ENCODE measurements around the gene RAB1B.
A peak's percentile ranks its signal among the peaks of the same experiment; 100 is the strongest.
"Not testable (repeated sequence)": the region's sequence is repeated elsewhere in the genome, so short reads cannot be mapped to it uniquely, and the experiment has no call there.

RAB1B gene

DNA sequence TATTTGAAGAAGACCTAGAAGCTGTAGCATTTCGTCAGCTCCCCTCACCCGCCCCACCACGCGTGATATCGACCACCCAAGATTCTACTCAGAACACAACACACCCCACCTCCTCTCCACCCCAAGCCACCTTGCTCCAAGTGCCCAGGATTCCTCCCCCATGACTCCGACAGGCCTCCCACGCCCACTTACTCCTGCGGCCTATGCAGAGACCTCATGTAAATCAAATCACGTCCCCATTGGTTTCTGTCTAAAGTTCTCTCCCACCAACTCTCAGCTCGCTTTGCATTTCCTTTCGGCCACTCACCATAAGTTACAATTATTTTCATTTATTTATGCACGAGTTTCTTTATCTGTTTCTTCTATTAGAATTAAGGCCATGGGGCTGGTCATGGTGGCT, 34.2 kb downstream of the RAB1B start:
- Histone ChIP-seq H3K4me1 (no peaks in the 10 kb centered on the region), H3K4me3 (no peak overlapping the region), H3K27ac (no peak overlapping the region), H3K9me3 (replicated peaks in 1 of 11) (no peaks in the 10 kb centered on the region), H3K36me3 (no peaks in the 10 kb centered on the region), H3K9ac (no peak overlapping the region), H4K20me1 (no peaks in the 10 kb centered on the region; a peak in 1 of 22 replicates), H3K27me3 (no peaks in the 10 kb centered on the region), H3K4me2 (no peak overlapping the region)
- no peak for TF ChIP-seq Cebpa-rat (IDR thresholded peaks at IDR 0.05)

- no peak for TF ChIP-seq Cebpa-rat (IDR thresholded peaks at IDR 0.05)
- H3K4me1 ChIP-seq, result peaks cover 16 to 43% (median 34%) of the 10 kb centered on the region in 10 experiments
- H4K20me1 ChIP-seq, result peaks cover 0 to 9% (median 0%) of the 10 kb centered on the region in 11 experiments; a peak in 6 of 22 replicates
- no peak overlapping the region for H3K4me3 ChIP-seq
- H3K9me3 ChIP-seq (replicated peaks in 1 of 11), result no peaks in the 10 kb centered on the region
- H3K27ac ChIP-seq, result no peak overlapping the region
- no peaks in the 10 kb centered on the region for H3K36me3 ChIP-seq
- peak overlapping the region in 1 of 11 experiments; percentile 13; a peak in 1 of 22 replicates for H3K9ac ChIP-seq
- peak overlapping the region in 3 of 11 experiments; percentile 3 to 83 (median 24); a peak in 2 of 22 replicates for H3K4me2 ChIP-seq
- H3K27me3 ChIP-seq, result no peaks in the 10 kb centered on the region
Measured at GRCh38 chr11:66309475-66309874, 41.0 kb downstream of the RAB1B start.

DNA sequence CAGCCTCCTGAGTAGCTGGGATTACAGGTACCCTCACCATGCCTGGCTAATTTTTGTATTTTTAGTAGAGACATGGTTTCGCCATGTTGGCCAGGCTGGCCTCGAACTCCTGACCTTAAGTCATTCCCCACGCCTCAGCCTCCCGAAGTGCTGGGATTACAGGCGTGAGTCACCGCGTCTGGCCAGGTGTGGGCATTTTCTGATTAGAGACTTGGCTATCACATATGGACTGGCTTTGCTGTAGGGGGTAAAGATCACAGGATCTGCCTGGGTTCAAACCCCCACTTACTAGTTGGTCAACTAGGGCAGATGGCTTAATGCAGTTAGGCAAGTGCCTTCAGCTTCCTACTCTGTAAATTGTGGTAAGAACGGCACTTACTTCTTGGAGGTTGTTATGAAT, 41.9 kb downstream of the RAB1B start:
- H3K27me3 ChIP-seq, result no peaks in the 10 kb centered on the region
- TF ChIP-seq Cebpa-rat (IDR thresholded peaks at IDR 0.05), result no peak
- no peak overlapping the region for H3K4me3 ChIP-seq
- H4K20me1 ChIP-seq, result peaks cover 0 to 17% (median 2%) of the 10 kb centered on the region in 11 experiments; a peak in 10 of 22 replicates
- H3K4me2 ChIP-seq, result peak overlapping the region in 4 of 11 experiments; percentile 3 to 89 (median 82); a peak in 5 of 22 replicates
- H3K4me1 ChIP-seq, result peaks cover 24 to 51% (median 42%) of the 10 kb centered on the region in 10 experiments
- no peaks in the 10 kb centered on the region for H3K9me3 ChIP-seq (replicated peaks in 1 of 11)
- 0 out of 22 replicates have a peak overlapping the region, but pooled peaks of 2 of the 11 experiments have one; percentile 24 to 74 for H3K9ac ChIP-seq
- H3K36me3 ChIP-seq, result no peaks in the 10 kb centered on the region
- H3K27ac ChIP-seq, result no peak overlapping the region

DNA sequence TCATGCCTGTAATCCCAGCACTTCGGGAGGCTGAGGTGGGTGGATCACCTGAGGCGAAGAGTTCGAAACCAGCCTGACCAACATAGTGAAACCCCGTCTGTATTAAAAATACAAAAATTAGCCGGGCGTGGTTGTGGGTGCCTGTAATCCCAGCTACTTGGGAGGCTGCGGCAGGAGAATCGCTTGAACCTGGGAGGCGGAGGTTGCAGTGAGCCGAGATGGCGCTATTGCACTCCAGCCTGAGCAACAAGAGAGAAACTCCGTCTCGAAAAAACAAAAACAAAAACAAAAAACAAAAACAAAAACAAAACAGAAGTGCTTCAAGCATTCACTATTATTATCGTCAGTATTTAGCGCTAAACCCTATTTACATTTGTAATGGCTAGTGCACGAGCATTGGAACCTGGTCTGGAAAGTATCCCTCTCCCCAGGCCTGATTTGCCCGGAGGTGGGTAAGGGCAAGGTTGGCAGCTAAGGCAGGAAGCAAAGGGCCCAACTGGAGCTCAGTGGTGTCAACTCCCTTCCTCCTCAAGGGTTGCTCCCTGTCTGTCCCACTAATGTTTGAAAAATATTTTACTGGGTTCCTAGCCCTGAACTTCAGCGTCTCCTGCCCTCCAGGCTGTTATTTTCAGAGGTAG, 42.5 kb downstream of the RAB1B start:
- not testable (repeated sequence) for H3K9me3 ChIP-seq (replicated peaks in 1 of 11); H3K4me3 ChIP-seq; H3K27me3 ChIP-seq; H3K36me3 ChIP-seq
- Histone ChIP-seq H4K20me1 (peaks cover 0 to 23% (median 7%) of the 10 kb centered on the region in 11 experiments; a peak in 12 of 22 replicates), H3K9ac (peak overlapping the region in 10 of 11 experiments; percentile 64 to 80 (median 75); a peak in 12 of 22 replicates), H3K27ac (peak overlapping the region in 1 of 11 experiments; percentile 17; a peak in 2 of 22 replicates), H3K4me2 (peak overlapping the region in 10 of 11 experiments; percentile 64 to 89 (median 76); a peak in 18 of 22 replicates), H3K4me1 (peaks cover 30 to 57% (median 48%) of the 10 kb centered on the region in 10 experiments)

GRCh38 chr11:66311470-66311964, 43.1 kb downstream of the RAB1B start:
- no peaks in the 10 kb centered on the region for H3K9me3 ChIP-seq (replicated peaks in 1 of 11)
- H4K20me1 ChIP-seq, result peaks cover 0 to 29% (median 10%) of the 10 kb centered on the region in 11 experiments; a peak in 12 of 22 replicates
- peak overlapping the region; percentile 64 to 89 (median 77) for H3K4me2 ChIP-seq
- peak overlapping the region; percentile 33 to 82 (median 72); a peak in 21 of 22 replicates for H3K27ac ChIP-seq
- no peaks in the 10 kb centered on the region for H3K36me3 ChIP-seq
- no peaks in the 10 kb centered on the region for H3K27me3 ChIP-seq
- peaks cover 36 to 63% (median 54%) of the 10 kb centered on the region in 10 experiments for H3K4me1 ChIP-seq
- H3K9ac ChIP-seq, result peak overlapping the region; percentile 64 to 80 (median 75)
- TF ChIP-seq Cebpa-rat (IDR thresholded peaks at IDR 0.05), result no peak
- peak overlapping the region; percentile 55 to 72 (median 60) for H3K4me3 ChIP-seq

- Histone ChIP-seq H4K20me1 (peaks cover 0 to 32% (median 12%) of the 10 kb centered on the region in 11 experiments; a peak in 12 of 22 replicates), H3K4me1 (peaks cover 40 to 67% (median 57%) of the 10 kb centered on the region in 10 experiments), H3K4me2 (peak overlapping the region; percentile 64 to 89 (median 77)), H3K9ac (peak overlapping the region; percentile 64 to 80 (median 75)), H3K4me3 (peak overlapping the region; percentile 55 to 72 (median 60)), H3K27me3 (no peaks in the 10 kb centered on the region), H3K27ac (peak overlapping the region; percentile 33 to 82 (median 72); a peak in 21 of 22 replicates), H3K36me3 (no peaks in the 10 kb centered on the region), H3K9me3 (replicated peaks in 1 of 11) (no peaks in the 10 kb centered on the region)
- no peak for TF ChIP-seq Cebpa-rat (IDR thresholded peaks at IDR 0.05)
Measured at GRCh38 chr11:66311965-66312548, 43.6 kb downstream of the RAB1B start.

GRCh38 chr11:66312549-66313320, 44.3 kb downstream of the RAB1B start:
- Histone ChIP-seq H3K36me3 (no peaks in the 10 kb centered on the region), H4K20me1 (peaks cover 0 to 32% (median 12%) of the 10 kb centered on the region in 11 experiments; a peak in 12 of 22 replicates), H3K9me3 (replicated peaks in 1 of 11) (no peaks in the 10 kb centered on the region), H3K27me3 (no peaks in the 10 kb centered on the region), H3K4me3 (peak overlapping the region; percentile 60 to 80 (median 69)), H3K9ac (peak overlapping the region; percentile 81 to 92 (median 87)), H3K4me1 (peaks cover 47 to 73% (median 63%) of the 10 kb centered on the region in 10 experiments), H3K27ac (peak overlapping the region; percentile 73 to 98 (median 94)), H3K4me2 (peak overlapping the region; percentile 98 to 100 (median 100))
- TF ChIP-seq Cebpa-rat (IDR thresholded peaks at IDR 0.05), result no peak

- Histone ChIP-seq H3K27ac (peak overlapping the region; percentile 73 to 98 (median 94)), H4K20me1 (peaks cover 0 to 32% (median 12%) of the 10 kb centered on the region in 11 experiments; a peak in 12 of 22 replicates), H3K4me3 (peak overlapping the region; percentile 52 to 80 (median 69)), H3K9me3 (replicated peaks in 1 of 11) (no peaks in the 10 kb centered on the region), H3K36me3 (no peaks in the 10 kb centered on the region), H3K4me1 (peaks cover 55 to 81% (median 71%) of the 10 kb centered on the region in 10 experiments), H3K9ac (peak overlapping the region; percentile 81 to 92 (median 87)), H3K27me3 (no peaks in the 10 kb centered on the region), H3K4me2 (peak overlapping the region; percentile 98 to 100 (median 100))
- TF ChIP-seq Cebpa-rat (IDR thresholded peaks at IDR 0.05), result no peak
Measured at GRCh38 chr11:66313321-66314185, 45.1 kb downstream of the RAB1B start.
